Measurements from ENCODE around the gene TPPP.
"Not testable (repeated sequence)": the region's sequence is repeated elsewhere in the genome, so short reads cannot be mapped to it uniquely, and the experiment has no call there.

Gene TPPP

DNA sequence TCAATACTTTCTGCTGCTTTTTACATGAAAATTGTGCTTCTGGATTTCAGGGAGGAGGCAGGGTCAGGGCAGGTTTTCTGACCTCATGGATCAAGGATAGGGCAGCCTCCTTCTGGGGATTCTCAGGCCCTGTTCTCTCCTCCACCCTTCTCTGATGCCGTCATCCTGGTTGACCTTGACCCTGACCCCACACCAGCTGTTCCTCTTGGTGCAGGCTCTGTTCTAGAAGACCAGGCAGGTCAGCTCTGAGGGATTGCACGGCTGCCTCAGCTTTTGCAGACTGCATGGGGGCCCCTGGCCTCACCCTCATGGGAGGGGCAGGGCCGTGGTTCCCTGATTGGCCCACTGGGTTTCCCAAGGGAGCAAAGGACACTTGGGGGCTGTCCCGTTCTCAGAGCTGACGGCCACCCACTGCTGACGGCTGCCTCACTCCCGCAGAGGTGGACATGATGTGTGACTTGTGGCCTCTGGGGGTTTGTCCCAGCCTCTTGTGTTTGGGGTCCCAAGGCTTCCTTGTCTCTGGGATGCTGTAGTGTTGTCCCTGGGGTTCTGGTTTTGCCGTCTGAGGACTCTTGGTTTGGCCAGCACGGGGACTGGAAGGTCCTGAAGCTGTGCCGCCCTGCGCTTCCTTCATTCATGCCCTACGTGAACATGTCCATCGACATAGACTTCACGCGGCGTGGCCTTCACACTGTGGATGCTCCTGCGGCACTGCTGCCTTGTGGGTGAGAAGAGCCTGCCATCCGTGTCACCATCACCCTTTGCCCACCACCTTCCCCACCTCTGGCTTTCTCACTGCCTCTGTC is 46.6 kb downstream of the TPPP start:
- DNase-seq (ENCODE audit: low read depth in 4 of 4, low spot score in 1 of 4): no peak

DNA sequence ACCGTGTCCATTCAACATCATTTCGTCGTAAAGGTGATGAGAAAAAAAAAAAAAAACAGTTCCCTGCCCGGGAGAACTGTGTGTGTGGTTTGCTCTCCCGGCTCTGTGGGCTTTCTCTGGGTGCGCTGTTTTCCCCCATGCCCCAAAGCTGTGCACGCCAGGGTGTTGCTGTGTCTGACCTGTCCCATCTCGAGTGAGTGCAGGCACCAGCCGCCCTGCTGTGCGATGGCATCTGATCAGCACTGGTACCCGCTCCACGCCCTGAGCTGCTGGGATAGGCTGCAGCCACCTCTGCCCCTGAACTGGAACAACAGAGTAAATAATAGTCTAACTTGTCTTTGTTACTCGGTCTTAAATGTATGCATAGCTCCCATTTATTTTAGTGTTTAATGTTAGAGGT is 47.7 kb downstream of the TPPP start:
- no peak for DNase-seq (ENCODE audit: low read depth in 4 of 4, low spot score in 1 of 4)

- no peak for DNase-seq (ENCODE audit: low read depth in 4 of 4, low spot score in 1 of 4)
These were observed 48.2 kb downstream of the TPPP start for GRCh38 chr5:644971-645370.

GRCh38 chr5:644509-644908 is 48.6 kb downstream of the TPPP start:
- no peak for DNase-seq (ENCODE audit: low read depth in 4 of 4, low spot score in 1 of 4)

DNA sequence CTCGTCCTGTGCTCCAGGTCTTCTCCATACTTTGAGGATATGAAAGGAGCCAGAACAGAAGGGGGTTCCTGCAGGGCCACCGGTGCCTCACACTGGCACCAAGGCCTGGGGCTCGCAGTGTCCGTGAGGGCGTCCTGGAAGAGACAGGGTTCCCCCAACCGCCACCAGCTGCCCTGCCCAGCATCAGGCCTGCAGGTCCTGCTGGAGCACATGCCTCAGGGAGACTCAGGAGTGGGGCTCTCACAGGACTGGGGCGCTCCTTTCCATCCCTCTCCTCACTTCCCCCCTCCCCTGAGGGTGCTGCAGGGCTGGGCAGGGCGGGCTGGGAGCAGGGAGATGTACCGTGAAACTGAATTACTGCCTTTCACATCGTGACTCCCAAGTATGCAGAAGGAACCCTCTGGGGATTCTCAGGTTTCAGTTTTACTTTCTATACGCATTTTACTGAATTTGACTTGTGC is 49.3 kb downstream of the TPPP start:
- no peak for DNase-seq (ENCODE audit: low read depth in 4 of 4, low spot score in 1 of 4)

GRCh38 chr5:643351-643801 is 49.8 kb downstream of the TPPP start:
- no peak for DNase-seq (ENCODE audit: low read depth in 4 of 4, low spot score in 1 of 4)

- DNase-seq (ENCODE audit: low read depth in 4 of 4, low spot score in 1 of 4): no peak
These were observed 50.7 kb downstream of the TPPP start for GRCh38 chr5:642481-642880.

GRCh38 chr5:641331-641765 is 51.8 kb downstream of the TPPP start:
- DNase-seq (ENCODE audit: low read depth in 4 of 4, low spot score in 1 of 4): no peak

DNA sequence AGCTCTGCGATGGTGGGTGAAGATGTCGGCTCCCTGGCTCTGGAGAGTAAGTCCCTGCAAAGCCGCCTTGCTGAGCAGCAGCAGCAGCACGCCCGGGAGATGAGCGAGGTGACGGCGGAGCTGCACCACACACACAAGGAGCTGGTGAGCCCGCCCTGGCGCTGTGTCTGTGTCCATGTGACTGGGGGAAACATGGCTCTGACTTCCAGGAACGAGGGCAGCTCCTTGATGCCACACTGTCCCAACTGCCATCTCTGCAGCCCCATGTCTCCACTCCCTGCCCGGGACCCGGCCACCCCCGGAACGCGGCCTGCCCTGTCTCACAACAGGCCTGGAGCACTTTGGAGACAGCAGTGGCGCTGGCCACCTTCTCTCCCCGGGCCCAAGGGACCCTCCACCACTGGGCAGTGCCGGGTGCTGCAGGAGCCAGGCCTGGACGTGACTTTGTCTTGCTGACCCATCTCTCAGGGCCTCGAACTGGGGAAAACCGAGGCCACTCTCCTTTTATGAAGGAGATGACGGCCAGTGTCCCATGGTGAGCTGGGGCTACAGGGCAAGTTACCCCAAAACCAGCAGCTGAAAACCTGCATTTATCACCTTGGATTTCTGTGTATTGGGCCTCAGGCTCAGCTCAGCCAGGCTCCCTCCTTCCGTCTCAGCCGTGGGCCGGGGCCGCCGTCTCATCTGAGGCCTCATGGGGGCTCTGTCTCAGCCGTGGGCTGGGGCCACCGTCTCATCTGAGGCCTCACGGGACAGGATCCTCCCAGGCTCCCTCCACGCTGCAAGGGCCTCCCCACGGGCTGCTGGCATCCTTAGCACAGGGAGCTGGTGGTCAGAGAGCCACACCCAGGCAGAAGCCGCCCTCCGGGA is 52.5 kb downstream of the TPPP start:
- no peak for DNase-seq (ENCODE audit: low read depth in 4 of 4, low spot score in 1 of 4)

DNA sequence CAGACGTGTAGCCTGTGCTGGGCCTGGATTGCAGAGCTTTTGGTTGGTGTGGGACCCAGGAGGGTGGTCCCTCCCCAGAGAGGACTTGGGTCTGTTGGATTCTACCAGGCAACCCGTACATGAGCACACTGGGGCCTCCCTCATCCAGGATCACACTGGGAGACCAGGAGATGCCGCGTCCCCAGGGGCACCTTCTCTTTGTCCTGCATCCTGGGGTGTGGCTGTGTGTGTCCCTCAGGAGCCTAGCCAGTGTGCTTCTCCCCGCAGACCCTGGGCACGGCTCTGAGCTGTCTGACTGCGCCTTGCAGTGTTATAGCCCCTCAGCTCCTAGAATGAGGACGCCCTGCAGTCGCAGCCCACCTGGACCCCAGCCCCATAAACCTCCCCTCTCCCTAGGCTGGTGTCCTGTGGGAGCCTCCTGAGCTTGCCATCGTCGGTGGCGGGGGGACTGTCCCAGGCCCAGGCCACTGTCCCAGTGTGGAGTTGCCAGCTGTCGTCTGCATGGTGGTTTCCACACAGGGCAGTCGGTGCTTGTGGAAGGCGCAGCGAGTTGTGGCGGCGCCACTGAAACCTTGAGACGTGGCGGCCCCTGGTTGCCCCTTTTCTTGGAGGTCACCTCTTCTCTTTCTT is 53.5 kb downstream of the TPPP start:
- DNase-seq (ENCODE audit: low read depth in 4 of 4, low spot score in 1 of 4): no peak

- DNase-seq (ENCODE audit: low read depth in 4 of 4, low spot score in 1 of 4): no peak
These were observed 54.0 kb downstream of the TPPP start for GRCh38 chr5:639253-639530.

- DNase-seq (ENCODE audit: low read depth in 4 of 4, low spot score in 1 of 4): no peak
These were observed 54.5 kb downstream of the TPPP start for GRCh38 chr5:638501-639252.

GRCh38 chr5:637581-638450 is 55.3 kb downstream of the TPPP start:
- DNase-seq (ENCODE audit: low read depth in 4 of 4, low spot score in 1 of 4): no peak

- no peak for DNase-seq (ENCODE audit: low read depth in 4 of 4, low spot score in 1 of 4)
These were observed 56.2 kb downstream of the TPPP start for GRCh38 chr5:636951-637350.

GRCh38 chr5:635306-636055 is 57.7 kb downstream of the TPPP start:
- DNase-seq (ENCODE audit: low read depth in 4 of 4, low spot score in 1 of 4): no peak

- DNase-seq (ENCODE audit: low read depth in 4 of 4, low spot score in 1 of 4): no peak
These were observed 59.0 kb downstream of the TPPP start for GRCh38 chr5:634191-634590.

DNA sequence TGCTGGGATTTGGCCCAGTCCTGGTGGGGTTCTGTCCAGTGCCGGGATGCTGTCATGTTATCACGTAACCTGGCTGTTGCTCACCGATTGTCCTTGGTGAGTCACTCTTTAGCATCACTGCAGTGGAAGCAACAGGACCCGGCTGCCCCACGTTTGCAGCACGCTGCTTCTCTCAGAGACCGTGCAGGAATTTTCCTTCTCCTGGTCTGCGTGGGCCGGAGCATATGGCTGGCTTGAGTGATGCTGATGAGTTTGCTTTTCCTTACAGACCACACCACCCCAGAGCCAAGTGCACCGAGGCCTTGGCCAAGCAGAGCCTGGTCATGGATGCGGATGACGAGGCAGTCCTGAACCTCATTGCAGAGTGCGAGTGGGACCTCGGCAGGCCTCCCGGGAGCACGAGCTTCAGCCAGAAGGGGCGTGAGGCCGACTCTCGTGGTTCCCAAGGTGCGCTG is 59.6 kb downstream of the TPPP start:
- no peak for DNase-seq (ENCODE audit: low read depth in 4 of 4, low spot score in 1 of 4)

DNA sequence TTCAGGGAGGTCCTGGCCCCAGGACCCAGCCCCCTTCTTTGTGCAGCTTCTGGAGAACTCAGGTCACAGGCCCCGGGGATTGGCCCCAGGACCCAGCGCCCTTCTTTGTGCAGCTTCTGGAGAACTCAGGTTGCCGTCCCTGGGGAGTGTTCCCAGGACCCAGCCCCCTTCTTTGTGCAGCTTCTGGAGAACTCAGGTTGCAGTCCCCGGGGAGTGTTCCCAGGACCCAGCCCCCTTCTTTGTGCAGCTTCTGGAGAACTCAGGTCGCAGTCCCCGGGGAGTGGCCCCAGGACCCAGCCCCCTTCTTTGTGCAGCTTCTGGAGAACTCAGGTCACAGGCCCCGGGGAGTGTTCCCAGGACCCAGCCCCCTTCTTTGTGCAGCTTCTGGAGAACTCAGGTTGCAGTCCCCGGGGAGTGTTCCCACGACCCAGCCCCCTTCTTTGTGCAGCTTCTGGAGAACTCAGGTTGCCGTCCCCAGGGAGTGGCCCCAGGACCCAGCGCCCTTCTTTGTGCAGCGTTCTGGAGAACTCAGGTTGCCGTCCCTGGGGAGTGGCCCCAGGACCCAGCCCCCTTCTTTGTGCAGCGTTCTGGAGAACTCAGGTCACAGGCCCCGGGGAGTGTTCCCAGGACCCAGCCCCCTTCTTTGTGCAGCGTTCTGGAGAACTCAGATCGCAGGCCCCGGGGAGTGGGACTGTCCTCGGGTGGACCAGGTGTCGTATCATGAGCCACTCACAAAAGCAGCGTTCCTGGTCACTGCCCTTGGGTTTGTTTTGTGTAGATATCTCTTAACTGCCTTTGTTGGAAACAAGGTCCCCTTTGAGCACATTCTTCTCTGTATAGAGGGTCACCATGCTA is 64.6 kb downstream of the TPPP start:
- not testable (repeated sequence) for DNase-seq (ENCODE audit: low read depth in 4 of 4, low spot score in 1 of 4)
